ENCODE measurements around the gene SAC3D1. TPM values are rescaled to one million over a fixed set of nuclear protein-coding genes. Genes with fewer than 3 reads are reported as not detected.

Gene SAC3D1
- total and polyA plus RNA-seq, 2 donors (not counting 1 experiment from before 2014, with no cell fraction given) = 3.1 to 8.6 TPM

GRCh38 chr11:65017937-65018336, 23.1 kb upstream of the SAC3D1 start:
- peaks cover 3% of the 10 kb centered on the region for H3K36me3 ChIP-seq (ENCODE audit: control insufficient read depth, insufficient read depth, low read length)
- H3K4me1 ChIP-seq (ENCODE audit: control insufficient read depth, extremely low read depth, insufficient read depth, low read length) = peaks cover 4% of the 10 kb centered on the region
- no peaks in the 10 kb centered on the region for H3K9me3 ChIP-seq (ENCODE audit: control insufficient read depth, insufficient read depth, low read depth, low read length)
- DNase-seq (ENCODE audit: low read depth in 2 of 2) = no peak
- H4K20me1 ChIP-seq (ENCODE audit: control insufficient read depth, extremely low read depth, insufficient read depth, low read length) = no peaks in the 10 kb centered on the region
- H3K9ac ChIP-seq (ENCODE audit: insufficient read depth, low read length) = no peak overlapping the region
- no peak overlapping the region for H3K4me3 ChIP-seq (replicated peaks in 1 of 4; ENCODE audit: control extremely low read depth in 1 of 4, insufficient read depth in 1 of 4, low read depth in 3 of 4, low read length in 4 of 4)
- peaks cover 5% of the 10 kb centered on the region for H3K79me2 ChIP-seq (ENCODE audit: control insufficient read depth, insufficient read depth, low read length)
- H3K27ac ChIP-seq (ENCODE audit: insufficient read depth, low read length) = no peak overlapping the region
- TF ChIP-seq EZH2 (IDR thresholded peaks at IDR 0.05; ENCODE audit: low read length, missing control alignments) (no peak), CTCF (conservative IDR thresholded peaks at IDR 0.05 in 1 of 2, IDR thresholded peaks at IDR 0.05 in 1 of 2; ENCODE audit: low read depth in 1 of 2, low read length in 2 of 2) (no peak)
- H2AFZ ChIP-seq (ENCODE audit: low read length) = no peak overlapping the region
- H3K4me2 ChIP-seq (ENCODE audit: extremely low read depth, insufficient read depth, low read length) = no peak overlapping the region
- no peaks in the 10 kb centered on the region for H3K27me3 ChIP-seq (ENCODE audit: control insufficient read depth, insufficient read depth, low read length)

GRCh38 chr11:65019824-65020223, 21.2 kb upstream of the SAC3D1 start:
- peaks cover 3% of the 10 kb centered on the region for H3K36me3 ChIP-seq (ENCODE audit: control insufficient read depth, insufficient read depth, low read length)
- no peaks in the 10 kb centered on the region for H4K20me1 ChIP-seq (ENCODE audit: control insufficient read depth, extremely low read depth, insufficient read depth, low read length)
- H2AFZ ChIP-seq (ENCODE audit: low read length) = no peak overlapping the region
- H3K9me3 ChIP-seq (ENCODE audit: control insufficient read depth, insufficient read depth, low read depth, low read length) = no peaks in the 10 kb centered on the region
- H3K4me2 ChIP-seq (ENCODE audit: extremely low read depth, insufficient read depth, low read length) = no peak overlapping the region
- DNase-seq (ENCODE audit: low read depth in 2 of 2) = no peak
- H3K9ac ChIP-seq (ENCODE audit: insufficient read depth, low read length) = no peak overlapping the region
- TF ChIP-seq CTCF (conservative IDR thresholded peaks at IDR 0.05 in 1 of 2, IDR thresholded peaks at IDR 0.05 in 1 of 2; ENCODE audit: low read depth in 1 of 2, low read length in 2 of 2) = no peak
- no peak for TF ChIP-seq EZH2 (IDR thresholded peaks at IDR 0.05; ENCODE audit: low read length, missing control alignments)
- no peaks in the 10 kb centered on the region for H3K27me3 ChIP-seq (ENCODE audit: control insufficient read depth, insufficient read depth, low read length)
- no peaks in the 10 kb centered on the region for H3K4me1 ChIP-seq (ENCODE audit: control insufficient read depth, extremely low read depth, insufficient read depth, low read length)
- no peak overlapping the region for H3K4me3 ChIP-seq (replicated peaks in 1 of 4; ENCODE audit: control extremely low read depth in 1 of 4, insufficient read depth in 1 of 4, low read depth in 3 of 4, low read length in 4 of 4)
- H3K79me2 ChIP-seq (ENCODE audit: control insufficient read depth, insufficient read depth, low read length) = peaks cover 5% of the 10 kb centered on the region
- H3K27ac ChIP-seq (ENCODE audit: insufficient read depth, low read length) = no peak overlapping the region

- no peak overlapping the region for H3K9ac ChIP-seq (ENCODE audit: insufficient read depth, low read length)
- no peak for TF ChIP-seq CTCF (conservative IDR thresholded peaks at IDR 0.05 in 1 of 2, IDR thresholded peaks at IDR 0.05 in 1 of 2; ENCODE audit: low read depth in 1 of 2, low read length in 2 of 2)
- no peak for TF ChIP-seq EZH2 (IDR thresholded peaks at IDR 0.05; ENCODE audit: low read length, missing control alignments)
- no peak overlapping the region for H2AFZ ChIP-seq (ENCODE audit: low read length)
- no peak overlapping the region for H3K4me2 ChIP-seq (ENCODE audit: extremely low read depth, insufficient read depth, low read length)
- H3K4me3 ChIP-seq (replicated peaks in 1 of 4; ENCODE audit: control extremely low read depth in 1 of 4, insufficient read depth in 1 of 4, low read depth in 3 of 4, low read length in 4 of 4) = no peak overlapping the region
- H3K27ac ChIP-seq (ENCODE audit: insufficient read depth, low read length) = no peak overlapping the region
- no peaks in the 10 kb centered on the region for H4K20me1 ChIP-seq (ENCODE audit: control insufficient read depth, extremely low read depth, insufficient read depth, low read length)
- no peak for DNase-seq (ENCODE audit: low read depth in 2 of 2)
- H3K4me1 ChIP-seq (ENCODE audit: control insufficient read depth, extremely low read depth, insufficient read depth, low read length) = no peaks in the 10 kb centered on the region
- H3K9me3 ChIP-seq (ENCODE audit: control insufficient read depth, insufficient read depth, low read depth, low read length) = no peaks in the 10 kb centered on the region
- H3K79me2 ChIP-seq (ENCODE audit: control insufficient read depth, insufficient read depth, low read length) = peaks cover 3% of the 10 kb centered on the region
- H3K36me3 ChIP-seq (ENCODE audit: control insufficient read depth, insufficient read depth, low read length) = peaks cover 3% of the 10 kb centered on the region
- H3K27me3 ChIP-seq (ENCODE audit: control insufficient read depth, insufficient read depth, low read length) = no peaks in the 10 kb centered on the region
Measured at GRCh38 chr11:65021003-65021402, 20.0 kb upstream of the SAC3D1 start.

Data from fibroblast of lung (primary cell).